Tibial nerve (tissue), 4 donors: ENCODE measurements around the gene EFTUD2.

Source experiments
- EP300 ChIP-seq, 2 donors: sonication (generic); formaldehyde crosslinking; IDR thresholded peaks; one replicate each; pipeline ENCODE4 v1.6.1; 2017; ENCODE audit warnings: antibody characterized with exemption in 2 of 2, mild to moderate bottlenecking in 1 of 2
- POLR2A ChIP-seq, 2 donors: fragments of 450-650 bp; IDR thresholded peaks; one replicate each; pipeline ENCODE4 v1.6.1; 2017; ENCODE audit warnings: antibody characterized with exemption in 2 of 2, mild to moderate bottlenecking in 2 of 2, moderate library complexity in 2 of 2
- TF ChIP-seq, protein P1 (sequence below), 5 experiments: fragments of 200-600 bp in 3 of 5; fragments of 450-650 bp in 2 of 5; sonication (generic) in 3 of 5; IDR thresholded peaks; one replicate each; pipeline ENCODE4 v1.5.1; 2016 to 2019; ENCODE audit warnings: antibody characterized with exemption in 5 of 5, mild to moderate bottlenecking in 3 of 5, moderate library complexity in 2 of 5

DNA sequence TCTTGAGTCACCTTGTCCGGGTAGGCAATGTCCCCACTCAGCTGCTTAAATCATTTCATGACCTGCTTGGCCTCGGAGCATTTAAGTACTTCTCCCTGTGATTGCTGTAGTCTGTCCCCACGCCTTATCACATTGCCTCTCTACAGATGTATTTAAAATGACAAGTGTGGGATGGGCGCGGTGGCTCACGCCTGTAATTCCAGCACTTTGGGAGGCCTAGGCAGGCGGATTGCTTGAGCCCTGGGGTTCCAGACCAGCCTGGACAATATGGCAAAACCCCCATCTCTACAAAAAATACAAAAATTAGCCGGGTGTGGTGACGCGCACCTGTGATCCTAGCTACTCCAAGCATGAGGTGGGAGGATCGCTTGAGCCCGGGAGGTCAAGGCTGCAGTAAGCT, 67.9 kb downstream of the EFTUD2 start:
- TF ChIP-seq POLR2A (IDR thresholded peaks at IDR 0.05) = no peak
- TF ChIP-seq, protein P1, sequence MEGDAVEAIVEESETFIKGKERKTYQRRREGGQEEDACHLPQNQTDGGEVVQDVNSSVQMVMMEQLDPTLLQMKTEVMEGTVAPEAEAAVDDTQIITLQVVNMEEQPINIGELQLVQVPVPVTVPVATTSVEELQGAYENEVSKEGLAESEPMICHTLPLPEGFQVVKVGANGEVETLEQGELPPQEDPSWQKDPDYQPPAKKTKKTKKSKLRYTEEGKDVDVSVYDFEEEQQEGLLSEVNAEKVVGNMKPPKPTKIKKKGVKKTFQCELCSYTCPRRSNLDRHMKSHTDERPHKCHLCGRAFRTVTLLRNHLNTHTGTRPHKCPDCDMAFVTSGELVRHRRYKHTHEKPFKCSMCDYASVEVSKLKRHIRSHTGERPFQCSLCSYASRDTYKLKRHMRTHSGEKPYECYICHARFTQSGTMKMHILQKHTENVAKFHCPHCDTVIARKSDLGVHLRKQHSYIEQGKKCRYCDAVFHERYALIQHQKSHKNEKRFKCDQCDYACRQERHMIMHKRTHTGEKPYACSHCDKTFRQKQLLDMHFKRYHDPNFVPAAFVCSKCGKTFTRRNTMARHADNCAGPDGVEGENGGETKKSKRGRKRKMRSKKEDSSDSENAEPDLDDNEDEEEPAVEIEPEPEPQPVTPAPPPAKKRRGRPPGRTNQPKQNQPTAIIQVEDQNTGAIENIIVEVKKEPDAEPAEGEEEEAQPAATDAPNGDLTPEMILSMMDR (IDR thresholded peaks at IDR 0.05) = no peak
- TF ChIP-seq EP300 (IDR thresholded peaks at IDR 0.05) = no peak
